Esophagus squamous epithelium (tissue), 4 donors: ENCODE measurements around the gene SMARCA4.

Experiments
- POLR2A ChIP-seq, 4 donors: fragments of 450-650 bp; IDR thresholded peaks; one replicate each; pipeline ENCODE4 v1.6.1; 2017; ENCODE audit warnings: antibody characterized with exemption in 4 of 4, mild to moderate bottlenecking in 4 of 4, moderate library complexity in 3 of 4
- TF ChIP-seq, protein P1 (sequence below), 6 experiments: fragments of 450-650 bp in 4 of 6; fragments of 200-600 bp in 2 of 6; sonication (generic) in 2 of 6; IDR thresholded peaks; one replicate each; pipeline ENCODE4 v1.5.1; 2016 to 2019; ENCODE audit warnings: antibody characterized with exemption in 6 of 6, mild to moderate bottlenecking in 4 of 6, moderate library complexity in 4 of 6

DNA sequence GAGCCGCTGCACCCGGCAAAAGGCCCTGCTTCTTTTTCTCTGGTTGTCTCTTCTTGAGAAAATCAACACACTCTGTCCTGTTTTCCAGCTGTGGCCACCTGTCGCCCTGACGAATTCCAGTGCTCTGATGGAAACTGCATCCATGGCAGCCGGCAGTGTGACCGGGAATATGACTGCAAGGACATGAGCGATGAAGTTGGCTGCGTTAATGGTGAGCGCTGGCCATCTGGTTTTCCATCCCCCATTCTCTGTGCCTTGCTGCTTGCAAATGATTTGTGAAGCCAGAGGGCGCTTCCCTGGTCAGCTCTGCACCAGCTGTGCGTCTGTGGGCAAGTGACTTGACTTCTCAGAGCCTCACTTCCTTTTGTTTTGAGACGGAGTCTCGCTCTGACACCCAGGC is 145.6 kb downstream of the SMARCA4 start:
- TF ChIP-seq, protein P1, sequence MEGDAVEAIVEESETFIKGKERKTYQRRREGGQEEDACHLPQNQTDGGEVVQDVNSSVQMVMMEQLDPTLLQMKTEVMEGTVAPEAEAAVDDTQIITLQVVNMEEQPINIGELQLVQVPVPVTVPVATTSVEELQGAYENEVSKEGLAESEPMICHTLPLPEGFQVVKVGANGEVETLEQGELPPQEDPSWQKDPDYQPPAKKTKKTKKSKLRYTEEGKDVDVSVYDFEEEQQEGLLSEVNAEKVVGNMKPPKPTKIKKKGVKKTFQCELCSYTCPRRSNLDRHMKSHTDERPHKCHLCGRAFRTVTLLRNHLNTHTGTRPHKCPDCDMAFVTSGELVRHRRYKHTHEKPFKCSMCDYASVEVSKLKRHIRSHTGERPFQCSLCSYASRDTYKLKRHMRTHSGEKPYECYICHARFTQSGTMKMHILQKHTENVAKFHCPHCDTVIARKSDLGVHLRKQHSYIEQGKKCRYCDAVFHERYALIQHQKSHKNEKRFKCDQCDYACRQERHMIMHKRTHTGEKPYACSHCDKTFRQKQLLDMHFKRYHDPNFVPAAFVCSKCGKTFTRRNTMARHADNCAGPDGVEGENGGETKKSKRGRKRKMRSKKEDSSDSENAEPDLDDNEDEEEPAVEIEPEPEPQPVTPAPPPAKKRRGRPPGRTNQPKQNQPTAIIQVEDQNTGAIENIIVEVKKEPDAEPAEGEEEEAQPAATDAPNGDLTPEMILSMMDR (IDR thresholded peaks at IDR 0.05) = no peak
- TF ChIP-seq POLR2A (IDR thresholded peaks at IDR 0.05) = no peak
